Caco-2 (cell line): ENCODE data around the gene SIN3B. TPM values are rescaled to one million over a fixed set of nuclear protein-coding genes. Genes with fewer than 3 reads are reported as not detected.

ENCODE experiments used
- Bru-seq: library from RNA; stranded (reverse); fragments of 400-500 nt; gene quantifications from one replicate; lab custom pipeline; 2021; lab: Mats Ljungman, UMichigan
- BruChase-seq, 2 experiments: library from RNA; stranded (reverse); fragments of 400-500 nt; gene quantifications; one replicate each; lab custom pipeline; 2021; lab: Mats Ljungman, UMichigan
- BruUV-seq: library from RNA; stranded (reverse); fragments of 400-500 nt; replicated peaks from 2 replicates; lab custom pipeline; 2021; lab: Mats Ljungman, UMichigan
- CTCF ChIA-PET: fragments of 300-600 bp; sonication (Branson Sonifier 250); formaldehyde crosslinking; loops from one replicate; lab custom pipeline; 2022; ENCODE audit warnings: antibody characterized with exemption; lab: Charles Lee
- POLR2A ChIA-PET: fragments of 300-600 bp; sonication (Branson Sonifier 250); formaldehyde crosslinking; loops from one replicate; lab custom pipeline; 2022; ENCODE audit warnings: antibody characterized with exemption; lab: Charles Lee
- DNase-seq, 2 experiments: peaks; one replicate each; pipeline versions ENCODE4 v3.0.0 to v3.0.0-alpha.2; 2020 to 2022
- H3K27me3 ChIP-seq: replicated peaks from 2 replicates; pipeline ENCODE4 v1.6.0; 2011; ENCODE audit warnings: low read length; ENCODE audit not compliant: control insufficient read depth, insufficient read depth
- H3K36me3 ChIP-seq: 2 replicates; pipeline ENCODE4 v1.5.1; 2011; ENCODE audit warnings: low read length; ENCODE audit not compliant: control insufficient read depth, insufficient read depth
- H3K4me1 ChIP-seq: fragments of 250-450 bp; sonication (Bioruptor Pico); 2 replicates; pipeline ENCODE4 v1.5.1; 2020; ENCODE audit warnings: mild to moderate bottlenecking
- H3K4me3 ChIP-seq: 2 replicates; pipeline ENCODE4 v1.5.1; 2011; ENCODE audit warnings: low read depth, mild to moderate bottlenecking, control low read depth, low read length
- H3K9me3 ChIP-seq: fragments of 250-450 bp; sonication (Bioruptor Pico); 2 replicates; pipeline ENCODE4 v1.5.1; 2020; ENCODE audit warnings: mild to moderate bottlenecking, moderate library complexity
- H3K27ac Mint-ChIP-seq: one replicate; pipeline ENCODE4 v1.8.0; 2022; ENCODE audit warnings: mixed read lengths; ENCODE audit not compliant: unreplicated experiment
- H3K27me3 Mint-ChIP-seq: one replicate; pipeline ENCODE4 v1.8.0; 2022; ENCODE audit warnings: mixed read lengths; ENCODE audit not compliant: insufficient read depth, unreplicated experiment
- H3K36me3 Mint-ChIP-seq: one replicate; pipeline ENCODE4 v1.8.0; 2022; ENCODE audit warnings: mild to moderate bottlenecking, mixed read lengths; ENCODE audit not compliant: insufficient read depth, unreplicated experiment
- H3K4me1 Mint-ChIP-seq: one replicate; pipeline ENCODE4 v1.8.0; 2022; ENCODE audit warnings: low read depth, mixed read lengths; ENCODE audit not compliant: unreplicated experiment
- H3K4me3 Mint-ChIP-seq: one replicate; pipeline ENCODE4 v1.8.0; 2022; ENCODE audit warnings: mild to moderate bottlenecking, moderate library complexity, mixed read lengths; ENCODE audit not compliant: unreplicated experiment
- H3K9me3 Mint-ChIP-seq: one replicate; pipeline ENCODE4 v1.8.0; 2022; ENCODE audit warnings: mixed read lengths; ENCODE audit not compliant: unreplicated experiment
- intact Hi-C: fragments of 100-400 bp; cut with micrococcal nuclease; formaldehyde crosslinking; loops from one replicate; pipeline ENCODE4 v1.10.0; 2022; ENCODE audit not compliant: unreplicated experiment
- long read RNA-seq: library from polyadenylated mRNA; stranded (forward); transcript quantifications from one replicate; pipeline ENCODE4 v2.0.0, GENCODE V29; 2022
- total RNA-seq: library from RNA; stranded (reverse); gene quantifications from 2 replicates; pipeline ENCODE4 v1.2.3, GENCODE V29; 2022
- TF ChIP-seq, protein P1 (sequence below), 2 experiments: fragments of 200-600 bp in 1 of 2; IDR thresholded peaks; 1 replicate in 1 of 2; 2 replicates in 1 of 2; pipeline versions ENCODE4 v1.5.1 to v1.8.0; 2011 to 2022; ENCODE audit warnings: antibody characterized with exemption in 1 of 2, control low read depth in 1 of 2, inconsistent platforms in 1 of 2, low read depth in 1 of 2, low read length in 1 of 2, mild to moderate bottlenecking in 1 of 2, moderate library complexity in 1 of 2; ENCODE audit not compliant: insufficient read depth in 1 of 2, severe bottlenecking in 1 of 2, unreplicated experiment in 1 of 2

Gene SIN3B
- total RNA-seq (56.3 and 56.9 TPM in 2 replicates), Bru-seq, nascent RNA (percentile 63 among the genes with signal in this experiment), BruChase-seq, experiment 1, labeled RNA remaining after a 2-hour chase (percentile 72 among the genes with signal in this experiment), BruChase-seq, experiment 2, labeled RNA remaining after a 6-hour chase (percentile 77 among the genes with signal in this experiment)
- long read RNA-seq, full-length matches to known transcripts = 41 of 53 reads
- long read RNA-seq, partial matches to known transcripts = 4 of 53 reads
- long read RNA-seq, other reads (novel, unspliced or antisense) = 8 of 53 reads

DNA sequence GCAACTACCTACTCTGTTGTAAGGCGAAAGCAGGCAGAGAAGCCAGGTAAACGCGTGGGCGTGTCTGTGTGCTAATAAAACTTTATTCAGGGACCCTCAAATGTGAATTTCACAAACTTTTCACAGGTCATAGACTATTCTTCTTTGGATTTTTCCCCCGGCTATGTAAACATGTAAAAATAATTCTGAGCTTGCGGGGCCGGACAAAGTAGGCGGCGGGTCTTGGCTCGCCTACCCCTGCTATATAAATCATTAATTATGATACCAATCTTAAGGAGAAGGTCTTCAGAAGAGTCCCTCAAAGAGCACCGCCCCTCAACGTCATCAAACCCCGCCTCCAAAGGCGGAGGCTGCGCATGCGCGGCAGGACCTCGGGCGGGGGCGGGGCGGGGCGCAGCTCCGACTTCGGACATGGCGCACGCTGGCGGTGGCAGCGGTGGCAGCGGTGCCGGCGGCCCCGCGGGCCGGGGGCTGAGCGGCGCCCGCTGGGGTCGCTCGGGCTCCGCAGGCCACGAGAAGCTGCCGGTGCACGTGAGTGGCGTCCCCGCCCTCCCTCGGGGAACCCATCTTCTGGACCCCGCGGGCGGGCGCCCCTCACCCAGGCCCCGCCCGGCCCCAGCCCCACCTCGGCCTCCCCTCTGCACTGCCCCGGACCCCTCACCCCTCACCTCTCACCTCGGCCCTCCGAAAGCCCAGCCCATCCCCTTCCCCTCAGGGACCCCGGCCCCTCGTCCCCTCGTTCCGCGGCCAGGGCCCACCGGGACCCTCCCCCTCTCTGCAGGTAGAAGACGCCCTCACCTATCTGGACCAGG is at the start of gene SIN3B:
Gene SIN3B, plus strand, starts transcription at position 389 of the 812 bp plus-strand sequence. Its CDS starts 23 bp downstream, at position 412.
- intact Hi-C loops = no loop called here

DNA sequence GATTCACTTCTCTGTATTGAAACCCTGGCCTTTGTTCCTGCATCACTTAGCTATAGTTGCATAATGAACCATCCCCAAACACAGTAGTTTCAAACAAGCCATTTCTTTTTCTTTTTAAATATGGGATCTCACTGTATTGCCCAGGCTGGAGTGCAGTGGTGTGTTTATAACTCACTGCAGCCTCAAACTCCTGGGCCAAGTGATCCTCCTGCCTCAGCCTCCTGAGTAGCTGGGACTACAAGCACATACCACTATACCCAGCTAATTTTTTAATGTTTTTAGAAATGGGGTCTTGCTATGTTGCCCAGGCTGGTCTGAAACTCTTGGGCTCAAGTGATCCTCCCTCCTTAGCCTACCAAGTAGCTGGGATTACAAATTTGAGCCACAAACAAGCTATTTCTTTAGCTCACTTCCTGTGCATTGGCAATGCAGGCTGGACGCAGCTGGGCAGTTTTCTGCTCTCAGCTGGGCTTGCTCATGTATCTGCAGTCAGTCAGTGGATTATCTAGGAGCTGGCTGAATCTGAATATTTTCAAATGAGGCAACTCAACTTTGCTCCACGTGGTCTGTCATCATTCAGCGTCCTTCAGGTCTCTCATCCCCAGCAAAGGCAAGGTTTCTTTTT is 49.5 kb upstream of the SIN3B start:
- Mint-ChIP-seq H3K27me3 (peaks cover 5% of the 10 kb centered on the region), H3K4me3 (no peak overlapping the region), H3K9me3 (no peaks in the 10 kb centered on the region), H3K27ac (no peak overlapping the region), H3K4me1 (no peaks in the 10 kb centered on the region), H3K36me3 (no peaks in the 10 kb centered on the region)
- ChIA-PET CTCF (interaction anchor here (0.6 to 0.9 kb wide), 2 partner anchors 8 to 273 kb away, joined by 3 read pairs; no protein-coding TSS in a partner anchor), POLR2A (no interaction called here)
- intact Hi-C loops = no loop called here
- H3K9me3 ChIP-seq = no peaks in the 10 kb centered on the region
- BruUV-seq = no TSS peak
- TF ChIP-seq, protein P1, sequence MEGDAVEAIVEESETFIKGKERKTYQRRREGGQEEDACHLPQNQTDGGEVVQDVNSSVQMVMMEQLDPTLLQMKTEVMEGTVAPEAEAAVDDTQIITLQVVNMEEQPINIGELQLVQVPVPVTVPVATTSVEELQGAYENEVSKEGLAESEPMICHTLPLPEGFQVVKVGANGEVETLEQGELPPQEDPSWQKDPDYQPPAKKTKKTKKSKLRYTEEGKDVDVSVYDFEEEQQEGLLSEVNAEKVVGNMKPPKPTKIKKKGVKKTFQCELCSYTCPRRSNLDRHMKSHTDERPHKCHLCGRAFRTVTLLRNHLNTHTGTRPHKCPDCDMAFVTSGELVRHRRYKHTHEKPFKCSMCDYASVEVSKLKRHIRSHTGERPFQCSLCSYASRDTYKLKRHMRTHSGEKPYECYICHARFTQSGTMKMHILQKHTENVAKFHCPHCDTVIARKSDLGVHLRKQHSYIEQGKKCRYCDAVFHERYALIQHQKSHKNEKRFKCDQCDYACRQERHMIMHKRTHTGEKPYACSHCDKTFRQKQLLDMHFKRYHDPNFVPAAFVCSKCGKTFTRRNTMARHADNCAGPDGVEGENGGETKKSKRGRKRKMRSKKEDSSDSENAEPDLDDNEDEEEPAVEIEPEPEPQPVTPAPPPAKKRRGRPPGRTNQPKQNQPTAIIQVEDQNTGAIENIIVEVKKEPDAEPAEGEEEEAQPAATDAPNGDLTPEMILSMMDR (IDR thresholded peaks at IDR 0.05; ENCODE audit: insufficient read depth in 1 of 2, low read depth in 1 of 2, low read length in 1 of 2, severe bottlenecking in 1 of 2, unreplicated experiment in 1 of 2) = no peak
- no peak for DNase-seq
- no peaks in the 10 kb centered on the region for H3K27me3 ChIP-seq
- no peaks in the 10 kb centered on the region for H3K36me3 ChIP-seq
- H3K4me1 ChIP-seq = no peaks in the 10 kb centered on the region
- H3K4me3 ChIP-seq = no peak overlapping the region

More for the DNA sequence above, at the start of gene SIN3B:
- ChIA-PET POLR2A (no interaction called here), CTCF (no interaction called here)
- Mint-ChIP-seq H3K36me3 (peaks cover 35% of the 10 kb centered on the region), H3K4me1 (peaks cover 14% of the 10 kb centered on the region), H3K4me3 (peak within 1 kb of the TSS; percentile 78), H3K27me3 (no peaks in the 10 kb centered on the region), H3K27ac (no peak within 1 kb of the TSS), H3K9me3 (no peaks in the 10 kb centered on the region)
- Histone ChIP-seq H3K4me3 (peak within 1 kb of the TSS; percentile 93), H3K27me3 (no peaks in the 10 kb centered on the region), H3K4me1 (peaks cover 10% of the 10 kb centered on the region), H3K36me3 (peaks cover 2% of the 10 kb centered on the region), H3K9me3 (no peaks in the 10 kb centered on the region)
- peak; percentile 83 to 88 for DNase-seq
- BruUV-seq = no TSS peak
- TF ChIP-seq, protein P1 (IDR thresholded peaks at IDR 0.05; ENCODE audit: insufficient read depth in 1 of 2, low read depth in 1 of 2, low read length in 1 of 2, severe bottlenecking in 1 of 2, unreplicated experiment in 1 of 2) = no peak

DNA sequence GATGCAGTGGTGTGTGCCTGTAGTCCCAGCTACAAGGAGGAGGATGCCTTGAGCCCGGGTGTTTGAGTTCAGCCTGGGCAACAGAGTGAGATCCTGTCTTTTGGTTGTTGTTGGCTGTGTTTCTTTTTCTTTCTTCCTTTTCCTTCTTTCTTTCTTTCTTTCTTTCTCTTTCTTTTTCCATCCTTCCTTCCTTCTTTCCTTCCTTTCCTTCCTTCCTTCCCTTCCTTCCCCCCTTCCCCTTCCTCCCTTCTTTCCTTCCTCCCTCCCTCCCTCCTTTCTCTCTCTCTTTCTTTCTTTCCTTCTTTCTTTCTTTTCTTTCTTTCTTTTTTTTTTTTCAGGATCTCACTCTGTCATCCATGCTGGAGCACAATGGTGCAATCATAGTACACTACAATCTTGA is 46.5 kb upstream of the SIN3B start:
- no peaks in the 10 kb centered on the region for H3K9me3 Mint-ChIP-seq

More for the DNA sequence above, 46.5 kb upstream of the SIN3B start:
- H3K27me3 ChIP-seq = no peaks in the 10 kb centered on the region
- H3K4me1 ChIP-seq = no peaks in the 10 kb centered on the region
- TF ChIP-seq, protein P1 (IDR thresholded peaks at IDR 0.05; ENCODE audit: insufficient read depth in 1 of 2, low read depth in 1 of 2, low read length in 1 of 2, severe bottlenecking in 1 of 2, unreplicated experiment in 1 of 2) = no peak
- no peaks in the 10 kb centered on the region for H3K9me3 ChIP-seq
- H3K4me3 Mint-ChIP-seq = no peak overlapping the region
- no TSS peak for BruUV-seq
- no peak overlapping the region for H3K4me3 ChIP-seq
- H3K36me3 ChIP-seq = no peaks in the 10 kb centered on the region
- CTCF ChIA-PET = no interaction called here
- no peaks in the 10 kb centered on the region for H3K36me3 Mint-ChIP-seq
- no peak for DNase-seq
- H3K4me1 Mint-ChIP-seq = no peaks in the 10 kb centered on the region
- intact Hi-C loops = no loop called here
- H3K27ac Mint-ChIP-seq = no peak overlapping the region
- POLR2A ChIA-PET = no interaction called here
- H3K27me3 Mint-ChIP-seq = peaks cover 2% of the 10 kb centered on the region
